Naive thymus-derived CD8-positive, alpha-beta T cell (primary cell): Measurements from ENCODE around the gene INSR. TPM values are rescaled to one million over a fixed set of nuclear protein-coding genes. Genes with fewer than 3 reads are reported as not detected.

Experiments used
- ATAC-seq, 2 donors: fragments of 150-1000 bp; cut with Tn5 transposase in 1 of 2; sonication (Bioruptor Pico), chemical (Tn5 transposase) in 1 of 2; 1 replicate in 1 of 2; 2 replicates in 1 of 2; pipeline ENCODE4 v1.10.0; 2021; ENCODE audit warnings: mild to moderate bottlenecking in 2 of 2, moderate library complexity in 2 of 2
- POLR2A ChIA-PET: fragments of 350-600 bp; sonication (Branson Sonifier 250); formaldehyde crosslinking; loops from one replicate; lab custom pipeline; 2021; ENCODE audit warnings: antibody characterized with exemption; lab: Charles Lee
- DNase-seq, 10 donors: peaks; one replicate each; pipeline versions ENCODE4 v3.0.0 to v3.0.0-alpha.2; 2020 to 2022
- H3K27ac Mint-ChIP-seq, 10 donors: one replicate each; pipeline ENCODE4 v1.8.0; 2020 to 2022; ENCODE audit warnings: mild to moderate bottlenecking in 10 of 10, mixed read lengths in 10 of 10, moderate library complexity in 4 of 10, inconsistent platforms in 1 of 10
- H3K27me3 Mint-ChIP-seq, 5 donors: one replicate each; pipeline ENCODE4 v1.8.0; 2021 to 2022; ENCODE audit warnings: mixed read lengths in 5 of 5
- H3K36me3 Mint-ChIP-seq, 3 donors: one replicate each; pipeline ENCODE4 v1.8.0; 2020 to 2022; ENCODE audit warnings: mixed read lengths in 3 of 3, mild to moderate bottlenecking in 2 of 3, inconsistent platforms in 1 of 3
- H3K4me1 Mint-ChIP-seq, 4 donors: one replicate each; pipeline ENCODE4 v1.8.0; 2021 to 2022; ENCODE audit warnings: mixed read lengths in 4 of 4
- H3K4me3 Mint-ChIP-seq, 10 donors: one replicate each; pipeline ENCODE4 v1.8.0; 2020 to 2022; ENCODE audit warnings: mild to moderate bottlenecking in 10 of 10, mixed read lengths in 10 of 10, moderate library complexity in 6 of 10, inconsistent platforms in 1 of 10
- H3K9me3 Mint-ChIP-seq, 9 donors: one replicate each; pipeline ENCODE4 v1.8.0; 2020 to 2022; ENCODE audit warnings: mixed read lengths in 9 of 9, mild to moderate bottlenecking in 3 of 9, inconsistent platforms in 1 of 9, moderate library complexity in 1 of 9
- polyA plus RNA-seq, 3 donors: library from polyadenylated mRNA; unstranded; fragments of 300-500 nt; fragmentation: Illumina TruSeq; gene quantifications; one replicate each; pipeline ENCODE4 v1.2.3, GENCODE V29; 2021
- total RNA-seq, 8 experiments: library from RNA in 2 of 8; stranded (reverse) in 2 of 8; gene quantifications; one replicate each; pipeline ENCODE4 v1.2.3 and lab custom pipeline; 2021 to 2026

The INSR gene
- total and polyA plus RNA-seq, 5 experiments from 2014 or later: 0.14 to 1.4 (median 0.45) TPM; not detected in 1

GRCh38 chr19:7139095-7139494 lies 155.1 kb downstream of the INSR start:
- H3K27me3 Mint-ChIP-seq: peaks cover 0 to 2% (median 0%) of the 10 kb centered on the region in 5 donors
- POLR2A ChIA-PET: interaction anchor here (0.6 to 0.7 kb wide), 2 partner anchors 564 to 603 kb away, joined by 3 to 4 read pairs; no protein-coding TSS in a partner anchor
- DNase-seq: no peak
- no peak overlapping the region for H3K4me3 Mint-ChIP-seq
- H3K4me1 Mint-ChIP-seq: no peaks in the 10 kb centered on the region
- peak overlapping the region in 1 of 10 donors; percentile 5 for H3K27ac Mint-ChIP-seq
- H3K36me3 Mint-ChIP-seq: no peaks in the 10 kb centered on the region
- H3K9me3 Mint-ChIP-seq: peaks cover 0 to 2% (median 0%) of the 10 kb centered on the region in 9 donors
- ATAC-seq: no peak

GRCh38 chr19:7138402-7138801 lies 155.8 kb downstream of the INSR start:
- peaks cover 0 to 2% (median 0%) of the 10 kb centered on the region in 9 donors for H3K9me3 Mint-ChIP-seq
- H3K27ac Mint-ChIP-seq: no peak overlapping the region
- H3K4me1 Mint-ChIP-seq: no peaks in the 10 kb centered on the region
- POLR2A ChIA-PET: interaction anchor here (0.6 kb wide), 1 partner anchor 149 kb away, joined by 3 read pairs; no protein-coding TSS in a partner anchor
- ATAC-seq (no peak), DNase-seq (no peak)
- no peak overlapping the region for H3K4me3 Mint-ChIP-seq
- no peaks in the 10 kb centered on the region for H3K36me3 Mint-ChIP-seq
- peaks cover 0 to 2% (median 0%) of the 10 kb centered on the region in 5 donors for H3K27me3 Mint-ChIP-seq

GRCh38 chr19:7137120-7137519 lies 157.1 kb downstream of the INSR start:
- DNase-seq (no peak), ATAC-seq (no peak)
- H3K36me3 Mint-ChIP-seq: no peaks in the 10 kb centered on the region
- no peak overlapping the region for H3K27ac Mint-ChIP-seq
- H3K27me3 Mint-ChIP-seq: peaks cover 0 to 2% (median 0%) of the 10 kb centered on the region in 5 donors
- POLR2A ChIA-PET: no interaction called here
- peaks cover 0 to 2% (median 0%) of the 10 kb centered on the region in 9 donors for H3K9me3 Mint-ChIP-seq
- H3K4me1 Mint-ChIP-seq: no peaks in the 10 kb centered on the region
- no peak overlapping the region for H3K4me3 Mint-ChIP-seq

GRCh38 chr19:7132054-7132453 lies 162.2 kb downstream of the INSR start:
- H3K36me3 Mint-ChIP-seq: no peaks in the 10 kb centered on the region
- no peak for DNase-seq
- peaks cover 0 to 3% (median 0%) of the 10 kb centered on the region in 5 donors for H3K27me3 Mint-ChIP-seq
- ATAC-seq: no peak
- H3K4me1 Mint-ChIP-seq: no peaks in the 10 kb centered on the region
- POLR2A ChIA-PET: no interaction called here
- no peak overlapping the region for H3K4me3 Mint-ChIP-seq
- H3K27ac Mint-ChIP-seq: peak overlapping the region in 1 of 10 donors; percentile 11
- H3K9me3 Mint-ChIP-seq: peaks cover 0 to 3% (median 0%) of the 10 kb centered on the region in 9 donors

GRCh38 chr19:7130043-7130442 lies 164.2 kb downstream of the INSR start:
- no peak for DNase-seq

GRCh38 chr19:7126132-7126531 lies 168.1 kb downstream of the INSR start:
- no peak overlapping the region for H3K4me3 Mint-ChIP-seq
- ATAC-seq (no peak), DNase-seq (no peak)
- no peaks in the 10 kb centered on the region for H3K4me1 Mint-ChIP-seq
- peaks cover 0 to 5% (median 2%) of the 10 kb centered on the region in 3 donors for H3K36me3 Mint-ChIP-seq
- H3K27me3 Mint-ChIP-seq: no peaks in the 10 kb centered on the region
- H3K27ac Mint-ChIP-seq: no peak overlapping the region
- POLR2A ChIA-PET: no interaction called here
- peaks cover 0 to 22% (median 3%) of the 10 kb centered on the region in 9 donors for H3K9me3 Mint-ChIP-seq

More at GRCh38 chr19:7130043-7130442, 164.2 kb downstream of the INSR start:
- POLR2A ChIA-PET: interaction anchor here (0.6 kb wide), 1 partner anchor 893 kb away, joined by 5 read pairs; no protein-coding TSS in a partner anchor
- Mint-ChIP-seq H3K9me3 (peaks cover 0 to 15% (median 3%) of the 10 kb centered on the region in 9 donors), H3K27ac (no peak overlapping the region), H3K36me3 (peaks cover 0 to 2% (median 0%) of the 10 kb centered on the region in 3 donors), H3K4me3 (no peak overlapping the region), H3K4me1 (no peaks in the 10 kb centered on the region), H3K27me3 (peaks cover 0 to 3% (median 0%) of the 10 kb centered on the region in 5 donors)
- ATAC-seq: no peak

GRCh38 chr19:7125221-7125620 lies 169.0 kb downstream of the INSR start:
- Mint-ChIP-seq H3K4me3 (no peak overlapping the region), H3K36me3 (peaks cover 0 to 5% (median 2%) of the 10 kb centered on the region in 3 donors), H3K4me1 (no peaks in the 10 kb centered on the region), H3K9me3 (peaks cover 0 to 22% (median 3%) of the 10 kb centered on the region in 9 donors), H3K27me3 (no peaks in the 10 kb centered on the region), H3K27ac (no peak overlapping the region)
- DNase-seq (no peak), ATAC-seq (no peak)
- POLR2A ChIA-PET: no interaction called here

GRCh38 chr19:7124782-7125181 lies 169.4 kb downstream of the INSR start:
- ATAC-seq: no peak
- H3K27ac Mint-ChIP-seq: no peak overlapping the region

GRCh38 chr19:7122701-7123100 lies 171.5 kb downstream of the INSR start:
- Mint-ChIP-seq H3K27me3 (no peaks in the 10 kb centered on the region), H3K4me1 (no peaks in the 10 kb centered on the region), H3K36me3 (peaks cover 0 to 5% (median 2%) of the 10 kb centered on the region in 3 donors), H3K27ac (no peak overlapping the region), H3K4me3 (no peak overlapping the region), H3K9me3 (peaks cover 0 to 22% (median 2%) of the 10 kb centered on the region in 9 donors)
- DNase-seq: no peak
- POLR2A ChIA-PET: no interaction called here
- no peak for ATAC-seq

More at GRCh38 chr19:7124782-7125181, 169.4 kb downstream of the INSR start:
- POLR2A ChIA-PET: no interaction called here
- no peaks in the 10 kb centered on the region for H3K27me3 Mint-ChIP-seq
- peaks cover 0 to 5% (median 2%) of the 10 kb centered on the region in 3 donors for H3K36me3 Mint-ChIP-seq
- H3K4me1 Mint-ChIP-seq: no peaks in the 10 kb centered on the region
- H3K9me3 Mint-ChIP-seq: peaks cover 0 to 22% (median 2%) of the 10 kb centered on the region in 9 donors
- peak overlapping the region in 1 of 10 donors; percentile 8 for H3K4me3 Mint-ChIP-seq
- DNase-seq: no peak

- H3K27ac Mint-ChIP-seq: no peak overlapping the region
- H3K27me3 Mint-ChIP-seq: no peaks in the 10 kb centered on the region
- POLR2A ChIA-PET: no interaction called here
- ATAC-seq (no peak), DNase-seq (no peak)
- no peaks in the 10 kb centered on the region for H3K4me1 Mint-ChIP-seq
- no peak overlapping the region for H3K4me3 Mint-ChIP-seq
- peaks cover 0 to 13% (median 2%) of the 10 kb centered on the region in 9 donors for H3K9me3 Mint-ChIP-seq
- H3K36me3 Mint-ChIP-seq: peaks cover 0 to 5% (median 0%) of the 10 kb centered on the region in 3 donors
Observed at GRCh38 chr19:7120499-7120898, 173.7 kb downstream of the INSR start.

- Mint-ChIP-seq H3K9me3 (peaks cover 0 to 4% (median under 1%) of the 10 kb centered on the region in 9 donors), H3K4me1 (no peaks in the 10 kb centered on the region), H3K27ac (no peak overlapping the region), H3K4me3 (no peak overlapping the region), H3K27me3 (no peaks in the 10 kb centered on the region), H3K36me3 (peaks cover 0 to 1% (median 0%) of the 10 kb centered on the region in 3 donors)
- POLR2A ChIA-PET: no interaction called here
- DNase-seq (no peak), ATAC-seq (no peak)
Observed at GRCh38 chr19:7119582-7119981, 174.6 kb downstream of the INSR start.

GRCh38 chr19:7117248-7117647 lies 177.0 kb downstream of the INSR start:
- Mint-ChIP-seq H3K4me1 (no peaks in the 10 kb centered on the region), H3K4me3 (no peak overlapping the region), H3K36me3 (no peaks in the 10 kb centered on the region), H3K9me3 (peaks cover 0 to 5% (median 0%) of the 10 kb centered on the region in 9 donors), H3K27me3 (peaks cover 0 to 4% (median 0%) of the 10 kb centered on the region in 5 donors), H3K27ac (peak overlapping the region in 1 of 10 donors; percentile 57)
- POLR2A ChIA-PET: no interaction called here
- DNase-seq: no peak
- no peak for ATAC-seq

GRCh38 chr19:7115721-7116120 lies 178.5 kb downstream of the INSR start:
- ATAC-seq (no peak), DNase-seq (no peak)
- POLR2A ChIA-PET: interaction anchor here (0.6 to 0.7 kb wide), 2 partner anchors 17 to 417 kb away, joined by 3 read pairs; no protein-coding TSS in a partner anchor
- Mint-ChIP-seq H3K9me3 (peaks cover 0 to 5% (median 0%) of the 10 kb centered on the region in 9 donors), H3K27ac (no peak overlapping the region), H3K4me1 (no peaks in the 10 kb centered on the region), H3K27me3 (peaks cover 0 to 5% (median 0%) of the 10 kb centered on the region in 5 donors), H3K4me3 (no peak overlapping the region), H3K36me3 (no peaks in the 10 kb centered on the region)
